K562 (cell line): Measurements from ENCODE around the gene RSPRY1. TPM values are rescaled to one million over a fixed set of nuclear protein-coding genes. Genes with fewer than 3 reads are reported as not detected.

ENCODE experiments used
- ARID3A ChIP-seq: IDR thresholded peaks from 2 replicates; pipeline ENCODE4 v1.6.1; 2012; ENCODE audit warnings: low read depth, low read length, improper control_type of control experiment, borderline replicate concordance
- CEBPB ChIP-seq: fragments of 450-650 bp; IDR thresholded peaks from 2 replicates; pipeline ENCODE4 v1.6.1; 2016; ENCODE audit warnings: missing genetic modification characterization, missing compliant biosample characterization
- ETV6 ChIP-seq, 3 experiments: fragments of 150-350 bp in 1 of 3; sonication (generic) in 1 of 3; formaldehyde crosslinking in 1 of 3; IDR thresholded peaks; 2 replicates each; pipeline versions ENCODE4 v1.6.1 to v1.8.0; 2014 to 2022; ENCODE audit warnings: borderline replicate concordance in 2 of 3, low read depth in 2 of 3, antibody characterized with exemption in 1 of 3, low read length in 1 of 3, mild to moderate bottlenecking in 1 of 3, missing genetic modification reagents in 1 of 3
- HINFP ChIP-seq: fragments of 450-650 bp; conservative IDR thresholded peaks from 2 replicates; pipeline ENCODE4 v1.6.1; 2016; ENCODE audit warnings: missing genetic modification characterization, low read depth, mild to moderate bottlenecking, control low read depth, missing compliant biosample characterization
- SRSF9 ChIP-seq: fragments of 200-400 bp; formaldehyde crosslinking; IDR thresholded peaks from 2 replicates; pipeline ENCODE4 v1.6.1; 2017; ENCODE audit warnings: low read depth, low read length, borderline replicate concordance
- TAF7 ChIP-seq: fragments of 450-650 bp; IDR thresholded peaks from 2 replicates; pipeline ENCODE4 v1.6.1; 2016; ENCODE audit warnings: missing genetic modification characterization, missing compliant biosample characterization
- VEZF1 ChIP-seq: fragments of 200-800 bp; sonication (Bioruptor generic); IDR thresholded peaks from 2 replicates; pipeline ENCODE4 v1.6.1; 2017; ENCODE audit warnings: missing genetic modification characterization, missing compliant biosample characterization
- ZNF407 ChIP-seq: fragments of 450-650 bp; IDR thresholded peaks from 2 replicates; pipeline ENCODE4 v1.6.1; 2016; ENCODE audit warnings: low read depth
- ZNF77 ChIP-seq: fragments of 250-450 bp; sonication (Bioruptor Pico); IDR thresholded peaks from 2 replicates; pipeline ENCODE4 v1.5.0; 2020
- polyA plus RNA-seq, 8 experiments: library from polyadenylated mRNA; depleted of rRNA in 4 of 8; stranded (reverse) in 5 of 8; unstranded in 3 of 8; fragments of >200 nt; fragmentation: Nextera tagmentation in 2 of 8; fragmentation: Illumina TruSeq in 1 of 8; extraction: Ambion mirVana in 2 of 8; extraction: Trizol in 1 of 8; gene quantifications; 2 replicates each; pipeline versions ENCODE4 v1.2.1 to v1.2.3, GENCODE V29; 2011 to 2014; ENCODE audit warnings: inconsistent platforms in 1 of 8, missing spikeins in 1 of 8
- total RNA-seq, 7 experiments: library from RNA; depleted of rRNA in 6 of 7; stranded (reverse); fragments of >200 nt in 6 of 7; fragmentation: Illumina TruSeq in 2 of 7; extraction: Trizol in 2 of 7; gene quantifications; 2 replicates each; pipeline versions ENCODE4 v1.2.1 to v1.2.3, GENCODE V29; 2011 to 2021; ENCODE audit warnings: low replicate concordance in 1 of 7

RSPRY1 gene
- total and polyA plus RNA-seq, 9 of the 15 experiments (the other 6 are each of a cell fraction or from before 2014, with no cell fraction given): 10.2 to 27.8 (median 20.8) TPM

GRCh38 chr16:57265850-57266530 is 79.9 kb downstream of the RSPRY1 start (continued):
- no peak for TF ChIP-seq ZNF407
- no peak for TF ChIP-seq ARID3A
- peak; percentile 89 for TF ChIP-seq VEZF1
- no peak for TF ChIP-seq ETV6 (IDR thresholded peaks at IDR 0.05; ENCODE audit: borderline replicate concordance in 1 of 2, low read depth in 2 of 2, low read length in 1 of 2)
- no peak for TF ChIP-seq ETV6 (CRISPR knock-in tag; IDR thresholded peaks at IDR 0.05; ENCODE audit: borderline replicate concordance)
- no peak for TF ChIP-seq ZNF77 (CRISPR knock-in tag)
- no peak for TF ChIP-seq SRSF9
- no peak for TF ChIP-seq CEBPB (tag)
- TF ChIP-seq HINFP: no peak
- no peak for TF ChIP-seq TAF7
